ENCODE results near the gene GTF3C6. TPM values are rescaled to one million over a fixed set of nuclear protein-coding genes. Genes with fewer than 3 reads are reported as not detected.

The GTF3C6 gene
- total RNA-seq, 1 experiment from 2014 or later: 32.0 TPM

DNA sequence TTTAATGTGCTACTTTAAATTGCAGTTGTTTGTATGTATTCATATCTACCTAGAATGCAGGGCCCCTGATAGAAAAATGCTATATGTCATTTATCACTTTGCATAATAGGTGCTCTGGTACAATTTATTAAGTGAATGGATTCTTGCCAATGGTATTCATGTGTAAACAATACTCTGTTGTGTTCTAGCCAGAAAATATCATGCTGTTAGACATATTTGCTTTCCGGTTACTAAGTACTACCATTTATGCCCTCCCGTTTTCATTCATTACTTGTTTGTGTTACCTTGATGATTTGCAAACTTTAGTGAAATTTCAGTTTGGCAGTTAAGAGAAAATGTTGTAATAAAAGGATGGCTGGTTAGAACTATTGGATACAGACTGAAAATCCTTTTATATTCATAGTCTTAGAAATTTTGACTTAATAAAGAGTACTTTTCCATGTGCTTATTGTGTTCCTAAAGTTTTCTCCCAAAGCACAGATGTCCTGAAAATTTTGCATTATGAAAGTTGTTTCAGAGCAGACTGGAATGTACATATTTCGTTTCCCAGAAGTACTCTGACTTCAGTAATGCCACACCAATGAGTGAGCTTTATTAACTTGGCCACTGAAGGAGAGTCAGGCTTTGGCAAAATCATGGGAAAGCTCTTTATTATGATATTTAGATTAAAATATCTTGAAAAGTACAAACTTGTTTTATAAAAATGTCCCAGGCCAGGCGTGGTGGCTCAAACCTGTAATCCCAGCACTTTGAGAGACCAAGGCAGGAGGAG is 54.8 kb downstream of the GTF3C6 start:
- no peak overlapping the region for H3K9ac ChIP-seq (ENCODE audit: low read length)
- H3K4me3 ChIP-seq (replicated peaks in 1 of 2; ENCODE audit: low read depth in 1 of 2, low read length in 2 of 2): no peak overlapping the region
- intact Hi-C loops (cut with micrococcal nuclease): loop anchor here (5.0 kb wide), 1 partner anchor 244 kb away; a partner anchor contains a TSS
- peaks cover 34 to 45% of the 10 kb centered on the region in 2 experiments for H3K36me3 ChIP-seq (ENCODE audit: control insufficient read depth in 1 of 2, insufficient read depth in 2 of 2, low read length in 2 of 2)
- no peak for TF ChIP-seq POLR2A (IDR thresholded peaks at IDR 0.05; ENCODE audit: borderline replicate concordance, extremely low read depth, insufficient read depth, insufficient read length)
- TF ChIP-seq CBX3 (IDR thresholded peaks at IDR 0.05; ENCODE audit: low read depth): no peak
- TF ChIP-seq FOSL1 (IDR thresholded peaks at IDR 0.05; ENCODE audit: low read depth): no peak
- no peak for TF ChIP-seq ZNF274 (IDR thresholded peaks at IDR 0.05; ENCODE audit: low read depth, low read length)
- no peak for TF ChIP-seq EGR1 (IDR thresholded peaks at IDR 0.05; ENCODE audit: low read depth)
- no peak for TF ChIP-seq EZH2 (IDR thresholded peaks at IDR 0.05)
- no peak for TF ChIP-seq SRF (IDR thresholded peaks at IDR 0.05; ENCODE audit: low read depth)
- TF ChIP-seq, protein P1, sequence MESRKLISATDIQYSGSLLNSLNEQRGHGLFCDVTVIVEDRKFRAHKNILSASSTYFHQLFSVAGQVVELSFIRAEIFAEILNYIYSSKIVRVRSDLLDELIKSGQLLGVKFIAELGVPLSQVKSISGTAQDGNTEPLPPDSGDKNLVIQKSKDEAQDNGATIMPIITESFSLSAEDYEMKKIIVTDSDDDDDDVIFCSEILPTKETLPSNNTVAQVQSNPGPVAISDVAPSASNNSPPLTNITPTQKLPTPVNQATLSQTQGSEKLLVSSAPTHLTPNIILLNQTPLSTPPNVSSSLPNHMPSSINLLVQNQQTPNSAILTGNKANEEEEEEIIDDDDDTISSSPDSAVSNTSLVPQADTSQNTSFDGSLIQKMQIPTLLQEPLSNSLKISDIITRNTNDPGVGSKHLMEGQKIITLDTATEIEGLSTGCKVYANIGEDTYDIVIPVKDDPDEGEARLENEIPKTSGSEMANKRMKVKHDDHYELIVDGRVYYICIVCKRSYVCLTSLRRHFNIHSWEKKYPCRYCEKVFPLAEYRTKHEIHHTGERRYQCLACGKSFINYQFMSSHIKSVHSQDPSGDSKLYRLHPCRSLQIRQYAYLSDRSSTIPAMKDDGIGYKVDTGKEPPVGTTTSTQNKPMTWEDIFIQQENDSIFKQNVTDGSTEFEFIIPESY (IDR thresholded peaks at IDR 0.05; ENCODE audit: extremely low read depth, insufficient replicate concordance, low read length): no peak
- TF ChIP-seq, protein P2, sequence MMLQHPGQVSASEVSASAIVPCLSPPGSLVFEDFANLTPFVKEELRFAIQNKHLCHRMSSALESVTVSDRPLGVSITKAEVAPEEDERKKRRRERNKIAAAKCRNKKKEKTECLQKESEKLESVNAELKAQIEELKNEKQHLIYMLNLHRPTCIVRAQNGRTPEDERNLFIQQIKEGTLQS (IDR thresholded peaks at IDR 0.05): no peak
- H3K27me3 ChIP-seq (ENCODE audit: insufficient read depth, low read length): no peaks in the 10 kb centered on the region
- no peak overlapping the region for H3K4me2 ChIP-seq (ENCODE audit: low read length)
- no peaks in the 10 kb centered on the region for H3K9me2 ChIP-seq (ENCODE audit: insufficient read depth)
- no peak for ATAC-seq
- no TSS peak for BruUV-seq (replicated peaks)
- RAD21 ChIA-PET (ENCODE audit: low non-redundant PET in 1 of 2, low total read pairs in 2 of 2, uncharacterized antibody in 2 of 2, unreplicated experiment in 2 of 2): no interaction called here
- H4K20me1 ChIP-seq (ENCODE audit: insufficient read depth): peaks cover 15% of the 10 kb centered on the region; the same call in 1 of the 2 replicates
- no peaks in the 10 kb centered on the region for H3K4me1 ChIP-seq (ENCODE audit: control insufficient read depth in 1 of 2, insufficient read depth in 2 of 2, low read length in 2 of 2)
- CTCF ChIA-PET: interaction anchor here (1.3 kb wide), 1 partner anchor 197 kb away, joined by 3 read pairs; no protein-coding TSS in a partner anchor
- H3K27ac ChIP-seq (ENCODE audit: low read depth, low read length): no peak overlapping the region
- no peak overlapping the region for H2AFZ ChIP-seq (ENCODE audit: low read depth, low read length, poor library complexity, severe bottlenecking)
- no peaks in the 10 kb centered on the region for H3K9me3 ChIP-seq (ENCODE audit: control insufficient read depth in 1 of 2, insufficient read depth in 1 of 2, low read depth in 1 of 2, low read length in 2 of 2)
- POLR2A ChIA-PET: no interaction called here
- DNase-seq (ENCODE audit: low read depth, low spot score): no peak
- H3K79me2 ChIP-seq (ENCODE audit: insufficient read depth, low read length): peaks cover 45% of the 10 kb centered on the region
